Measurements from ENCODE around the gene ATP13A3.
A peak's percentile ranks its signal among the peaks of the same experiment; 100 is the strongest.

Gene ATP13A3

DNA sequence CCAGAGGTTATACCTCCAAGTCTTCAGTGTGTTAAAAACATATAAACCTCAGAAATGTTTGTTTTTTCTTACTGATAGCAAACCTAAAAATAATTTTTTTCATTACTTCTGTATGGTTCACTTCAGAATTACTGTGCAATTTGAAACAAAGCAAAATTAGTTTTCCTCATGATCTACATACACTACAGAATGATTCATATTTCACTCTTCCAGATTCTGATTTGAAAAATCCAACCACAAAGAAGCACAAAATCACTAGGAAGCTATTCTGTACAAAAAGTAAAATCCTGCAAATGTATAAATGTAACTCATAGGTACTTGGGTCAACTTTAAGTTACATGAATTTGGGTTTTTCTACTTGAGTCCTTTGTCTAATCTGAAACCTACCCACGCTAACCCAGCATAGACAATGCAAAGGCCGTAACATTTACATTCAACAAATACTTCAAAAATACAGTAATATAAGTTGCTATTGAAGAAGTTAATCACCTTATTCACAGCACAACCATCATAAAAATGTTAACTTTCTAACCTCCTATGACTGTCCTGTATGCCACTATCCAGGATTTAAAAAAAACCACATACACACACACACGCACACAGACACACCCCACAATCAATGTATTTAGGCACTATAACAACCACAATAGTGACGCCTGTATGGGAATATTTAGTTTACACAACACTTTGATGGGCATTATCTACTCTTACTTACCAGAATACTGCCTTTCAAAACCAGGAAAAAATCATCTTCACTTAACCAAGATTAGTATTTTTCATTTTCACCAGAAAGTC is 11.5 kb downstream of the ATP13A3 start:
- no peak for DNase-seq

DNA sequence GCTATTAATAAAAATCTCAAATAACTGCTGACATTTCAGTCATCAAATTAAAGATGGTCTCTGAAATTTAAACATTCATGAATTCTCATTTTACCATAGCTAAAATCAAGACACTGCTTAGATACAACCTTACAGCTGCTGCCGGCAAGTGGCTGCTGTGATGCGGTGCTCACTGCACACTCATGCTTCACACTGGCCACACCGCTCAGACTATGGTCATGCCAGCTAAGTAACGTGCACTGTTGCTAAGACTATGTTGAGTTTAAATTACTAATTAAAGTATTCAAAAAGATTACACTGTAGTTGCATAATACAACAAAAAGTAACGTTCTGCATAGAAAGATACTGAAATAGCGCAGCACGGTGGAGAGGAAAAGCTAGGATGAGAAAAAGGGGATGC is 12.1 kb downstream of the ATP13A3 start:
- DNase-seq = no peak

DNA sequence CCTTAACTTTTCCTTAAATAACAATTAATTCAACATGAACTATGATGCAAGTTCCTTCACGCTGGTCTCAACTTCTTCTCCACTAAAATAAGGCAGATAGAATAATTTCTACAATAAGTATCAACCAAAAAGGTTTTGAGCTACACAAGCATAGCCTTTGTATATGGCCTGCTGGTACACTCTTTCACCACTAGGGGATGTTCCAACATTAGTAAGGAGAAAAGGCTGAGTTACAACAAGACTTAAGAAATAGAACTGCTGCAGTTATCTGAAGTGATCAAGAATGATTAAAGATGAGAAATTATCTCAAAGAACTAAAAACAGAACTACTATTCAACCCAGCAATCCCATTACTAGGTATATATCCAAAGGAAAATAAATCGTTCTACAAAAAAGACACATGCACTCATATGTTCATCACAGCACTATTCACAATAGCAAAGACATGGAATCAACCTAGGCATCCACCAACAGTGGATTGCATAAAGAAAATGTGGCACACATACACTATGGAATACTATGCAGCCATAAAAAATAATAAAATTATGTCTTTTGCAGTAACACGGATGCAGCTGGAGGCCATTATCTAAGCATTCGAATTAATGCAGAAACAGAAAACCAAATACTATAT is 14.4 kb downstream of the ATP13A3 start:
- peak in 4 of 6 experiments; percentile 7 to 68 (median 31) for DNase-seq

DNA sequence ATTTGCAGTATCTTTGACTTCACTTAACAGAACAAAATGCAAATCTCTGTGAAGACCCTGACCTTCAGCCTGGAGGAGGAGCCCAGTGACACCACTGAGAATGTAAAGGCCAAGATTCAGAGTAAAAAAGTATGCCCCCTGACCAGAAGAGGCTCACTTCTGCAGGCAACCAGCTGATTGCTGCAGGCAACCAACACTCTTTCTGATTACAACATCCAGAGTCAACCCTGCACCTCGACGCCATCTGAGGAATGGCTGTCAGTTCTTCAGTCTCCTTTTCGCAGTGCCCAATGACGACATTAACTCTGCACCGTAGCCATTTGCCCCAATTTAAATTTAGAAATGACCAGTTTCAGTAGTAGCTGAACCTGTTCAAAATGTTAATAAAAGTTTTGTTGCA is 14.9 kb downstream of the ATP13A3 start:
- DNase-seq = no peak

DNA sequence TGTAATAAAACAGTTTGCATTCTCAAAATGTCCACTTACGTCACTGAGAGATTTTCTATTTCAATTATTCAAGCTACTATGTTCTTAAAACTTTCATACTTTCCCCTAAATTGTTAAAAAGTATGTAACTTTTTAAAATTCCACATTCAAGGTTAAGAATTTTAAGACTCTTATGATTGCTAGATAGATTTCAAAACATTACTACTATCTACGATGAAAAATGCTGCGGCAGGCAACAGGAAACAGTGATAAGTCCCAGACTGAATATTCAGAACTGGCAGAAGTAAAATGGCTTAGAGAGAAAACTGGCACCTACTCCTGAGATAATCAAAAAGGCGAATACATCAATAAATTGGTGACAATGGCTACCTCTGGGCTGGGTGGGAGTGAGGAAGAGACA is 16.2 kb downstream of the ATP13A3 start:
- DNase-seq = no peak

DNA sequence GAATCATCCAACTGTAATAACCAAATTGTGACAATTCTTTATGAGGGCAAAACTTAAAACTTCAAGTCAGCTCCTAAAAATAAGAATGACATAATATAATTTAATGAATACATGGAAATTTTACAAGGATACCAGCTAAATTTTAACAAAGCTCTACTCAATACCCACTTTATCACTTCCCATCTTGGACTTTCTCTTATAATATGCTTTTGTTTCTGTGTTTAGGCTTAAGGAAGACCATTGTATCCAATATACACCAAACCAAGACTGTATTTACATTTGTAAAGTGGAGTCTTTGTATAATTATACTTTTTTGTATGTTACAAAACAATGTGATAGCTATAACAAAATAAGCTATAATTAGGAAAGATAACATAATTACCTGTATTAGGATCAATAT is 16.8 kb downstream of the ATP13A3 start:
- DNase-seq = no peak

DNA sequence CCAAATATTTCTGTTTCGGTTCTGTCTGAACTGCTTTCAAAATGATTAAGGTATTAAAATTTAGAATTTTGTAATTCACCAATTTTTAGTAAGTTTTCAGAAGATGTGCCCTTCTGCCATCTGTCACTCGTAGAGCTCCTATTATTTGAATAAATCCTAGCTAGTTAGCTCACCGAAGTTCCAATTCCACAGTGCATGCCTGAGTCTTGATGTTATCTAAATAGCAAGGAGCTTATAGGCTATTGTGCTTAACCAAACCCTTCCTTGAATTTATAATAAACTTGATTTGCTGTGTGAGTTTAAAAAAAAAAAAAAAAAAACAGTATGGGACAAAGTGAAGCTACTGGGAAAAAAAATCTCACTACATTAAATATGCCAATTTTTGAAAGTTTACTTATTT is 18.7 kb downstream of the ATP13A3 start:
- DNase-seq = no peak

DNA sequence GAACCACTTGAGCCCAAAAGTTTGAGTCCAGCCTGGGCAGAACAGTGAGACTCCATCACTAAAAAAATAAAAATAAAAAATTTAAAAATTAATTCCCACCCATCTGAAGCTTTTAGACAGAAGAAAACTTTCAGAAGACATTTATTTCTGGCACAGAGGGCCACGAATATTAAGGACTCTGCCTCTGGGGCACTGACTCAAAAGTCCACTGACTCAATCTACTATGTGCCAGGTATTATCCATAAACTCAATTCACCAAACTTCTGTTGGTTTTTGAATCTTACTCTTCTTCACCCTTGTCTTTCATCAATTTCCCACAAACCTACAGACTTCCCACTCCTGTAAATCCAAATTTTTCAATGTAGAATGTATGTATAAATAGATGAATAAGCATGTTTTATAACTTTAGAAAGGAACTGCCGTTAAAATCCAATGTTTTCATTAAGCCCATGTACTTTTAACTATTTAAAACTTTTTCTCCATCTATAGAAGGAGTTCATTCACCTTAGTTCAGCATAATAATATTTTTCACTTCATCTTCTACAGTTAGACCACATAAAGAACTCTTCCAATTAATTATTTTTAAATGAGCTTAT is 19.9 kb downstream of the ATP13A3 start:
- DNase-seq = no peak

DNA sequence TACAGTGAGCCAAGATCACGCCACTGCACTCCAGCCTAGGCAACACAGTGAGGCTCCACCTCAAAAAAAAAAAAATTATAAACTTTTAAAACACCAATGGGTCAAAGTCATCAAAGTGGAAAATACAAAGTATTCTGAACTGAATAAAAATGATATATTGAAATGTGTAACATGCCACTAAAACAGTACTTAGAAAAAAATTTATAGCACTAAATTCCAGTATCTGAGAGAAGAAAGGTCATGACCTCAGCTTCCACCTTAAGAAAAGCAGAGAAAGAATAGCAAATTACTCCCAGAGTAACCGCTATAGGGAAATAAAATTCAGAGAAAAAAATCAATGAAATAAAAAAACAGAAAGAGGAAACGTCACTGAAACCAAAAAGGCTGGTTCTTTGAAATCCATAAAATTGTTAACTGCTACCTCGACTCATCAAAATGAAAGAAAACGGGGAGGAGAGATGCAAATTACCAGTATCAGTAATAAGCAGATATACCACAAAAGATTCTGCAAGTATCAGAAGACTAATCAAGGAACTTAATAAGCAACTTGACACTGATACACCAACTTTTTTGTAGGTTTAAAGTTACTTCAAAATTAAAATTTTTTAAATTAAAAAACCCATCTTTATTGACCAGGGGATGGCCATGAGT is 20.8 kb downstream of the ATP13A3 start:
- DNase-seq = no peak

DNA sequence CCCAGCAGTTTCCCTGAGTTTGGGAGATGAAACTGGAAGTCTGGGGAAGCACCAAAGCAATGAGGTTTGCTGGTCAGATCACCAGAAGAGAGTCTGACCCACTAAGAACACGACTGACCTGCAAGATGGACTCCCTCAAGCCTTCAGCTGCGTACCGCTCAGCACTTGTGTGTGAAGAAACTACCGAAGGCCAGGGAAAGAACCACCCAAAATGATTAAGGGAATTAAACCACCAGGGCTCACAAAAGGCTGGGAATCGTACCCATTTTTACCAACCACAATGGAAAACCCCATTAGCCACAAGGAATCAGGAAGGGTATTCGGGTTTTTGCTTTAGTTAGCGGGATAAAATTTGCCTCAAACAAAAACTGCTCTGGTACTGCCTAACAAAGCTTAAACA is 21.6 kb downstream of the ATP13A3 start:
- DNase-seq = no peak

DNA sequence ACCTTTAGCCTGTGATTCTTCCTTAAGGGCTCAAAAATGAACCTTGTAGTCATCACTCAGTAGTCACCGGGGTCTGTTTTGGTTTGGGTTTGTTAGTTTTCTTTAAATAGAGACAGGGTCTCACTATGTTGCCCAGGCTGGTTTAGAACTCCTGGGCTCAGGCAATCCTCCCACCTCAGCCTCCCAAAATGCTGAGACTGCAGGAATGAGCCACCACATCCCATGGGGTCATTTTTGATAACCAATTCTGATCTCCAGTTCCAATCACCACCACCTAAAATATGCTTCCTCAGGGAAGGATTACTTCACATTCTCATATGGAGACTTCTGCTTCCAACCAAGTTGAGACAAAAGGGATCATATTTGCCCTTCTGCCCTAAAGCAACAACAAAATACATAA is 22.1 kb downstream of the ATP13A3 start:
- DNase-seq = no peak

DNA sequence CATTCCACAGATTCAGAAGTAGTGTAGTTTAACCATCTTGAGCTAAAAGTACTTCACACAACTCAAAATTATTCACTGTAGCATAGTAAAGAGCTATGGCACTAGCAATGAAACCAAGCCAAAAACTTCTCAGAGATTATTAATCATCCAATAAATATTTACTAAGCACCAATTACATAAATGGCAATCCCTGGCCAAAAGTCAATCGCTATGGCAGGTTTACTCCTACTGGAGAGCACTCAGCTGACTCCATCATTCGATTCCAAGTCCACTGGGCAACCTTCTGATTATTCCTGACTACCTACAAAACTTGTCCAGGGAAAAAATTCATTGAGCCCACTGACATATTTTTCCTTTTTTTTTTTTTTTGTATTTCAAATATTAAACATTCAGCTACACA is 23.9 kb downstream of the ATP13A3 start:
- no peak for DNase-seq

DNA sequence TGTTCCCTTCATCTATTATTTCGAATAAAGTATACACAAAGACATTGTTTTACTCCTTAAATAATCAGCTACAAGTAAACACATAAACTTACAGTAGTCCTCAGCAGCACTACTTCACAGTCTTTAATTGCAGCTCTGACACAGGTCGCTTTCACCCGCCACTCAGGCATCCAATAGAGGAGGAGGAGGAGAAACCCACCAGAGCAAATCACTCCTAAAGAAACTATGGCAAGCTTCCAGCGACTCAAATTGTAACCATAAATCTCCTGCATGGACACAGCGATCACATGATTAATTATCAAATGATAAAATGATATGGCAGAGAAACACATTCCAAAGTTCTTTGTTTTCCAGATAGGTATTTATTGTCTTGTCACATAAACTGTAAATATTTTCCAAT is 26.2 kb downstream of the ATP13A3 start:
- DNase-seq = no peak

DNA sequence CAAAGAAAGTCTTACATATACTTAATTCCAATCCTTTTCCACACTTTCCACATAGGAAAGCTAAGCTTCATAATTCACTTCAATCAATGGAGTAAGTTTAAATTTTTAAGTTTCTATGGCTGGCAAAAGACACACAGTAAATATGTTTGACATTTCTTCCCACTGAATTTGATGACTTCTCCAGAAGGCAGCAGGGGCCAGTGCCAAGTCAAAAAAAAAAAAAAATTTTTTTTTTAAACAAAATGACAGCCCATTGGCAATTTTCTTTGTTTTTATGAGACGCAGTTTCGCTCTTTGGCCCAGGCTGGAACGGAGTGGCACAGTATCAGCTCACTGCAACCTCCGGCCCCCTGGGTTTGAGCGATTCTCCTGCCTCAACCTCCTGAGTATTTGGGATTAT is 28.7 kb downstream of the ATP13A3 start:
- DNase-seq = no peak

DNA sequence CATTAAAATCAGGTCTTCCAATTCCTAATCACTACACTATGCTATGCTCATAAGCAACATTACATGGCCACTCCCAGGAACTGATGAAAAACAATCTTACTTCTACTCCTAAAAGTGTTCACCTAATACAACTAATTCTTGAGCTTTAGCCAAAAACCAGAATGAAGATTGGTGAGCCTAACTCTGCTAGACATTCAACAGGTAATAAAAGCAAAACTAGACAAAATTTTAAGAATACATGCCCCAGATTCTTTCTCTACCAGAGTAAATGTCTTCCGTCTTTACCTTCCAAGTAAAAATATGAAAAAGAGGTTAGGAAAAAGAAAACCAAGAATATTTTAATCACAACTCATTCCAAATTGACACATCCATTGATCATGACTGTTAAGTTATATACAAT is 31.3 kb downstream of the ATP13A3 start:
- no peak for DNase-seq

DNA sequence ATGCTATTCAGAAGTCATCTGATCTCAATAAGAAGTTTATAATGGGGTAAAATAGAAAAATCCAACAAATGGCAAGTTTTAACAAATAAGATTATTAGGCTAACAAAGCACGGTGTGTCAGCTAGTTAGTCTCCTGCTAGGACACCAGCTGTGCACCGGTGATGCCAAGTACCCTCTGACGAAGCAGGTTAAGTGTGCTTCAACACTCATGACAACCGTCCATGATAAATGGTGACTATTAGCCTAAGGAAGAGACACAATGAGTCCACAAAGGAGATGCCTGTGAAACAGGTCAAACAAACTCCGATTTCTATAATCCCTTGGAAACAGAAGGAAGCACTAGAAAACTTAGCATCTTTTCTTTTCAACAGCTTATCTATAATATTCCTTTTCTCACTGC is 36.5 kb downstream of the ATP13A3 start:
- DNase-seq = no peak

DNA sequence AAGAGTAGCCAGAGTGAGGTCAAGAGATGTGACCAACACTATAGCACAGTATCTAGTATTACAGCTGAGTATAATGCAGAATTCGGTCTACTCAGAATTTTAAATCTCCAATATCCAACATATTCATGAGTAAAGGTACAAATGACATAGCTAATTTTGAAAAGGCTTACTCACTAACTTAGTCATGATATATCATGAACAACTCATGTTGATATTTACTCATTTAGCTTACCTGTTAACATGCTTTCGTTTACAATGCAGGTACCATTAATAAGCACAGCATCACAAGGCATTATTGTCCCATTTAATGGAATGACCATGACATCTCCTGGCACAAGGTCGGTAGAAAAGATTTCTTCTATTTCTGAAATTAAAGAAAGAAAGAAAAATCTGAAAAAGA is 36.9 kb downstream of the ATP13A3 start:
- DNase-seq = no peak

DNA sequence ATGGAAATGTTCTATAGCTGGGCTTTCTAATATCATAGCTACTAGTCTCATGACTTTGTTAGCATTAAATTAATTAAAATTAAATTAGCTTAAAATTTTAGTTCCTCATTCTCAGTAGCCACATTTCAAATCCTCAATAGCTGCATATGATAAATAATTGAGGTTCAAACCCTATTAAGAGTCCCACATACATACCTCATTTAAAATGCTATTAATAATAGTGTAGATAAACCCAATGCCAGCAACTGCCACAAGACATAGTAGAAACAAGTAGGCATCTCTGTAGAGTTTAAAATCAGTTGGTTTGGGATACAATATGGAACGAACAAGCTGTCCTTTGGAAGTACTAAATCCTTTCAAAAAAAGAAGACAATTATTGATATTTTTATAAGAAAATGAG is 39.1 kb downstream of the ATP13A3 start:
- no peak for DNase-seq

DNA sequence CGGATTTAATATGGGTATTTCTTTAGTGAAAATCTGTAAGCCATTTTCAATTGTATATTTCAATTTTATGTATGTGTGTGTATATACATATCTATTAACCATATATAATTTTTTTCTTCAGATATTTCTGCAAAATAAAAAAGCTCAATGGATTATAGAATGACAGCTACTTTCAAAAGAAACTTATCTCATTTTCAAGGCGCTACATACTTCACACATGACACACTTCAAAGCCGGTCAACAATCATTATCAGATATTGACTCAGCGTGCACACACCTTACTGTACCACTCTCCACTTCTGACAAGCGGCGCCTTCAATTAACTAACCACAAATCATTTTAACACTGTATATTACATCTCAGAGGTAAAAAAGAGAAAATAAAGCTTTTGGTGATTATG is 39.6 kb downstream of the ATP13A3 start:
- no peak for DNase-seq

DNA sequence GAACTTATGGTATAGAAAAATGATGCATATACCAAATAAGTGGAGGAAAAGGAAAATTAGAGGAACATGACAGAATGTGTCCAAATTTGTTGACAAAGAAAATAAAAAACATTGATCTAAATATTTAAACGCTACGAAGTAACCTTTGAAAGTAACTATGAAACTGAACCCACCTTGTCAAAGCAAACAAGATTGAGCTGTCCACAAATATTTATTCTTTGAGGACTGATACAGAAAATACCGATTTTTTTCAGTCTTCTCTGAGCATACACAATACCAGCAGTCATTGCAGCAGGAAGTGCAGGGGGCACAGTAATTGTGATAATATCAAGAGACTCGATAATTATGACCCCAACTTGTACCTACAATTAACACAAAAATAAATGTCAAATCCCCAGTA is 40.0 kb downstream of the ATP13A3 start:
- DNase-seq = no peak

DNA sequence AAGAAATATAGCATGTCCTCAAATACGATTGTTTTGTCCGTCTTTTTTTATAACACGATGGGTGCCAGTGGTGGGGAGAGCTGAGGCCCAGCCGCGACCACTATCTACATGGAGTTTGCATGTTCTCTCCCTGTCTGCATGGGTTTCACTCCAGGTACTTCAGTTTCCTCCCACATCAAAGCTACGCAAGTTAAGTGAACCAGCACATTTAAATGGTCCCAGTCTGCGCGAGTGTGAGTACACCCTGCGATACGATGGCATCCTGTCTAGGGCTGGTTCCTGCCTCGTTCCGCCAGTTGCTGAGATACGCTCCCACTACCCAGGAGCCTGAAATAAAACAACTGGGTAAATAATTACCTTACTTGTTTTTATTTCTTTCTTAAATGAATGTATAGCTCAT is 40.6 kb downstream of the ATP13A3 start:
- DNase-seq = no peak

DNA sequence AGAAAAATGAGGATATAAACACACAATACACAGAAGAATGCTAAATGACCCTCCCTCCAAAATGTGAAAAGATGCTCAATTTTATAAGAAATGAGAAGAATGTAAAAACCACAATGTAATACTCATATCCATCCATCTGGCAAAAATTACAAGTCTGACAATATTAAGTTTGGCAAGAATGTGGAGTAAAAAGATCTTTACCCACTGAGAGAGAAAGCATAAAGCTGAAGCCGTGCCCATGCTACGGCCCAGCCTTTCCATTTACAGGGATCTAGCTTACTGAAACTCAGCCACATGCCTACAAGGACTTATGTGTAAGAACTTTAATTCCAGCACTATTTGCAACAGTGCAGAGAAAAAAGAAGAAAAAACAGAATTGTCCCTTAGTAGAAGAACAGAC is 42.9 kb downstream of the ATP13A3 start:
- no peak for DNase-seq

DNA sequence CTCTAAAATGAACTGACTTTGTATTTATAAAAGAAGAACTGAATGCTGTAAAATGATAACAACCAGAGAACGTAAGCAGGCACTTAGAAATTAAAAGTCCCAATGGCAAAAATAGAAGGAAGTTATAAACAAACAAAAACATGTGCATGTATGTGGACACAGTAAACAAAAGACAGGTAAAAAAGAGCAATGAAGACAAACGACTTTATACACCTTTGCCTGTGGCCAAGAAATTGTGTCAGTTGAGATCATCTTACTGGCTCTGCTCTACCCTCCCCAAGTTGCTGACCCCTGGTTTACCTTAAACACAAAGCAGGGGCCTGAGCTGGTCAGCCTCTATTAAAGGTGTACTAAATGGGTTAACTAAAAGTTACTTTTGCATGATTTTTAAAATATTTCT is 46.0 kb downstream of the ATP13A3 start:
- DNase-seq = no peak

Data from stimulated activated naive CD4-positive, alpha-beta T cell (primary cell).